NT2/D1 (cell line): ENCODE measurements around the gene MATK.

ENCODE experiments used
- YY1 ChIP-seq: IDR thresholded peaks from 2 replicates; pipeline ENCODE4 v1.6.1; 2011; ENCODE audit not compliant: insufficient read length, insufficient read depth
- ZNF274 ChIP-seq: IDR thresholded peaks from 2 replicates; pipeline ENCODE4 v1.6.1; 2011; ENCODE audit warnings: mild to moderate bottlenecking, low read depth, low read length

GRCh38 chr19:3821156-3821555 lies 35.0 kb upstream of the MATK start:
- no peak for TF ChIP-seq YY1
- TF ChIP-seq ZNF274, result no peak
